NK-92 treated with Interleukin-12 subunit alpha and Interleukin-12 subunit beta, amount 100 ng/mL, for 24 hours (cell line): ENCODE data around the gene SHC3.

ENCODE experiments used
- DNase-seq: peaks from one replicate; lab custom pipeline; 2025; lab: John Stamatoyannopoulos, UW

The SHC3 gene

GRCh38 chr9:89001917-89002540 is 176.6 kb downstream of the SHC3 start:
- DNase-seq = no peak

- peak; percentile 36 for DNase-seq
Measured at GRCh38 chr9:89000973-89001916, 177.4 kb downstream of the SHC3 start.

- no peak for DNase-seq
Measured at GRCh38 chr9:89000371-89000781, 178.2 kb downstream of the SHC3 start.

- no peak for DNase-seq
Measured at GRCh38 chr9:88998911-88999310, 179.7 kb downstream of the SHC3 start.

- DNase-seq = no peak
Measured at GRCh38 chr9:88998503-88998902, 180.1 kb downstream of the SHC3 start.

- no peak for DNase-seq
Measured at GRCh38 chr9:88997646-88998045, 181.0 kb downstream of the SHC3 start.

GRCh38 chr9:88996921-88997235 is 181.7 kb downstream of the SHC3 start:
- DNase-seq = no peak

GRCh38 chr9:88996046-88996920 is 182.3 kb downstream of the SHC3 start:
- DNase-seq = no peak

- no peak for DNase-seq
Measured at GRCh38 chr9:88995627-88996026, 183.0 kb downstream of the SHC3 start.

GRCh38 chr9:88995200-88995577 is 183.4 kb downstream of the SHC3 start:
- DNase-seq = no peak

GRCh38 chr9:88994469-88995199 is 184.0 kb downstream of the SHC3 start:
- no peak for DNase-seq

GRCh38 chr9:88993871-88994460 is 184.7 kb downstream of the SHC3 start:
- no peak for DNase-seq

- DNase-seq = no peak
Measured at GRCh38 chr9:88993327-88993726, 185.3 kb downstream of the SHC3 start.

GRCh38 chr9:88992556-88992955 is 186.1 kb downstream of the SHC3 start:
- no peak for DNase-seq

- no peak for DNase-seq
Measured at GRCh38 chr9:88991066-88992034, 187.3 kb downstream of the SHC3 start, which contains the start of gene S1PR3. TSS of gene S1PR3 (plus strand) at chr9:88991468. CDS start at chr9:89001201, 9,733 bp downstream.

GRCh38 chr9:88990729-88991065 is 187.9 kb downstream of the SHC3 start:
- no peak for DNase-seq

GRCh38 chr9:88990041-88990728 is 188.4 kb downstream of the SHC3 start:
- no peak for DNase-seq

- DNase-seq = no peak
Measured at GRCh38 chr9:88988796-88989641, 189.6 kb downstream of the SHC3 start.

- no peak for DNase-seq
Measured at GRCh38 chr9:88987661-88988060, 191.0 kb downstream of the SHC3 start.
